ENCODE data around the gene NXPE1. TPM values are rescaled to one million over a fixed set of nuclear protein-coding genes. Genes with fewer than 3 reads are reported as not detected.

NXPE1 gene
- polyA plus RNA-seq, 1 of the 3 experiments (the other 2 are of a cell fraction) = not detected

GRCh38 chr11:114596175-114596919, 36.7 kb upstream of the NXPE1 start:
- H3F3A ChIP-seq (replicated peaks; ENCODE audit: insufficient read depth) = peaks cover 9% of the 10 kb centered on the region
- H3K27ac ChIP-seq (ENCODE audit: low read depth in 2 of 2, low read length in 1 of 2) = no peak overlapping the region
- TF ChIP-seq POLR2AphosphoS5 (IDR thresholded peaks at IDR 0.05; ENCODE audit: low read depth, low read length) = no peak
- TF ChIP-seq RFX5 (IDR thresholded peaks at IDR 0.05; ENCODE audit: low read length) = no peak
- no peak for TF ChIP-seq FOXM1 (IDR thresholded peaks at IDR 0.05; ENCODE audit: low read depth)
- TF ChIP-seq RCOR1 (IDR thresholded peaks at IDR 0.05; ENCODE audit: low read length) = no peak
- no peak for DNase-seq
- no peaks in the 10 kb centered on the region for H4K20me1 ChIP-seq (ENCODE audit: insufficient read depth)
- H3K4me2 ChIP-seq = no peak overlapping the region
- H3K27me3 ChIP-seq (ENCODE audit: insufficient read depth) = no peaks in the 10 kb centered on the region
- POLR2A ChIA-PET = no interaction called here
- no peaks in the 10 kb centered on the region for H3K36me3 ChIP-seq (replicated peaks in 1 of 2; ENCODE audit: control insufficient read depth in 1 of 2, insufficient read depth in 2 of 2, low read length in 1 of 2)
- H3K9me2 ChIP-seq = no peaks in the 10 kb centered on the region
- CTCF ChIA-PET = no interaction called here
- H3K9ac ChIP-seq = no peak overlapping the region
- 14% methylated on average over 1 of the region's 1 CpG for WGBS (ENCODE audit: low lambda C conversion rate)
- H3K9me3 ChIP-seq = no peaks in the 10 kb centered on the region
- H2AFZ ChIP-seq (ENCODE audit: low read depth) = no peak overlapping the region
- no peak overlapping the region for H3K4me3 ChIP-seq (ENCODE audit: low read depth in 2 of 2, low read length in 1 of 2)
- no peaks in the 10 kb centered on the region for H3K79me2 ChIP-seq (ENCODE audit: insufficient read depth)
- H3K4me1 ChIP-seq (ENCODE audit: control insufficient read depth in 1 of 2, insufficient read depth in 2 of 2, low read depth in 1 of 2, low read length in 1 of 2) = no peaks in the 10 kb centered on the region

GRCh38 chr11:114595571-114595970, 35.9 kb upstream of the NXPE1 start, which contains the start of gene NXPE4:
TSS of gene NXPE4 (minus strand) at chr11:114595786. CDS start at chr11:114594759, 1,027 bp downstream.
- Histone ChIP-seq H3K4me2 (no peak within 1 kb of the TSS), H2AFZ (ENCODE audit: low read depth) (no peak within 1 kb of the TSS), H3K27me3 (ENCODE audit: insufficient read depth) (no peaks in the 10 kb centered on the region), H3K9ac (no peak within 1 kb of the TSS), H3K27ac (ENCODE audit: low read depth in 2 of 2, low read length in 1 of 2) (no peak within 1 kb of the TSS), H3K4me3 (ENCODE audit: low read depth in 2 of 2, low read length in 1 of 2) (no peak within 1 kb of the TSS), H4K20me1 (ENCODE audit: insufficient read depth) (no peaks in the 10 kb centered on the region), H3K36me3 (replicated peaks in 1 of 2; ENCODE audit: control insufficient read depth in 1 of 2, insufficient read depth in 2 of 2, low read length in 1 of 2) (no peaks in the 10 kb centered on the region), H3K4me1 (ENCODE audit: control insufficient read depth in 1 of 2, insufficient read depth in 2 of 2, low read depth in 1 of 2, low read length in 1 of 2) (no peaks in the 10 kb centered on the region), H3K79me2 (ENCODE audit: insufficient read depth) (no peaks in the 10 kb centered on the region), H3K9me2 (no peaks in the 10 kb centered on the region), H3F3A (replicated peaks; ENCODE audit: insufficient read depth) (peaks cover 4% of the 10 kb centered on the region), H3K9me3 (no peaks in the 10 kb centered on the region)
- no peak for TF ChIP-seq FOXM1 (IDR thresholded peaks at IDR 0.05; ENCODE audit: low read depth)
- no peak for TF ChIP-seq EZH2phosphoT487 (IDR thresholded peaks at IDR 0.05; ENCODE audit: borderline replicate concordance, low read depth)
- TF ChIP-seq PBX3 (IDR thresholded peaks at IDR 0.05) = no peak
- no peak for TF ChIP-seq CHD2 (IDR thresholded peaks at IDR 0.05; ENCODE audit: low read length, partially characterized antibody)
- TF ChIP-seq TEAD4 (IDR thresholded peaks at IDR 0.05; ENCODE audit: borderline replicate concordance, insufficient read depth) = no peak
- TF ChIP-seq GABPA (IDR thresholded peaks at IDR 0.05; ENCODE audit: low read depth) = no peak
- WGBS (ENCODE audit: low lambda C conversion rate) = 4% methylated on average over 2 of the region's 2 CpGs
- CTCF ChIA-PET = interaction anchor here (1.8 kb wide), 1 partner anchor 256 kb away, joined by 6 read pairs; no protein-coding TSS in a partner anchor
- POLR2A ChIA-PET = no interaction called here
- DNase-seq = no peak

- Histone ChIP-seq H3K79me2 (ENCODE audit: insufficient read depth) (no peaks in the 10 kb centered on the region), H3K36me3 (replicated peaks in 1 of 2; ENCODE audit: control insufficient read depth in 1 of 2, insufficient read depth in 2 of 2, low read length in 1 of 2) (no peaks in the 10 kb centered on the region), H3K4me1 (ENCODE audit: control insufficient read depth in 1 of 2, insufficient read depth in 2 of 2, low read depth in 1 of 2, low read length in 1 of 2) (no peaks in the 10 kb centered on the region), H3K4me2 (no peak overlapping the region), H2AFZ (ENCODE audit: low read depth) (no peak overlapping the region), H4K20me1 (ENCODE audit: insufficient read depth) (no peaks in the 10 kb centered on the region), H3K27ac (ENCODE audit: low read depth in 2 of 2, low read length in 1 of 2) (no peak overlapping the region), H3K9me3 (no peaks in the 10 kb centered on the region), H3K27me3 (ENCODE audit: insufficient read depth) (no peaks in the 10 kb centered on the region), H3K9me2 (no peaks in the 10 kb centered on the region), H3F3A (replicated peaks; ENCODE audit: insufficient read depth) (no peaks in the 10 kb centered on the region), H3K9ac (no peak overlapping the region), H3K4me3 (ENCODE audit: low read depth in 2 of 2, low read length in 1 of 2) (no peak overlapping the region)
- no peak for DNase-seq
- ChIA-PET POLR2A (no interaction called here), CTCF (interaction anchor here (0.9 to 1.8 kb wide), 2 partner anchors 144 to 255 kb away, joined by 3 to 6 read pairs; no protein-coding TSS in a partner anchor)
- TF ChIP-seq RAD21 (IDR thresholded peaks at IDR 0.05; ENCODE audit: low read length) (no peak), TCF12 (IDR thresholded peaks at IDR 0.05) (no peak), TEAD4 (IDR thresholded peaks at IDR 0.05; ENCODE audit: borderline replicate concordance, insufficient read depth) (no peak)
- 32% methylated on average over 3 of the region's 3 CpGs for whole genome bisulfite sequencing (ENCODE audit: low lambda C conversion rate)
These were observed 35.0 kb upstream of the NXPE1 start for GRCh38 chr11:114594703-114595102.
